IPS-NIHi7 (cell line): ENCODE data around the gene LAT.
"Not testable (repeated sequence)": the region's sequence is repeated elsewhere in the genome, so short reads cannot be mapped to it uniquely, and the experiment has no call there.

Experiments
- DNase-seq: peaks from one replicate; pipeline ENCODE4 v3.0.0; 2012; ENCODE audit warnings: mixed read lengths; ENCODE audit errors: extremely low spot score

LAT gene, protein sequence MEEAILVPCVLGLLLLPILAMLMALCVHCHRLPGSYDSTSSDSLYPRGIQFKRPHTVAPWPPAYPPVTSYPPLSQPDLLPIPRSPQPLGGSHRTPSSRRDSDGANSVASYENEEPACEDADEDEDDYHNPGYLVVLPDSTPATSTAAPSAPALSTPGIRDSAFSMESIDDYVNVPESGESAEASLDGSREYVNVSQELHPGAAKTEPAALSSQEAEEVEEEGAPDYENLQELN

DNA sequence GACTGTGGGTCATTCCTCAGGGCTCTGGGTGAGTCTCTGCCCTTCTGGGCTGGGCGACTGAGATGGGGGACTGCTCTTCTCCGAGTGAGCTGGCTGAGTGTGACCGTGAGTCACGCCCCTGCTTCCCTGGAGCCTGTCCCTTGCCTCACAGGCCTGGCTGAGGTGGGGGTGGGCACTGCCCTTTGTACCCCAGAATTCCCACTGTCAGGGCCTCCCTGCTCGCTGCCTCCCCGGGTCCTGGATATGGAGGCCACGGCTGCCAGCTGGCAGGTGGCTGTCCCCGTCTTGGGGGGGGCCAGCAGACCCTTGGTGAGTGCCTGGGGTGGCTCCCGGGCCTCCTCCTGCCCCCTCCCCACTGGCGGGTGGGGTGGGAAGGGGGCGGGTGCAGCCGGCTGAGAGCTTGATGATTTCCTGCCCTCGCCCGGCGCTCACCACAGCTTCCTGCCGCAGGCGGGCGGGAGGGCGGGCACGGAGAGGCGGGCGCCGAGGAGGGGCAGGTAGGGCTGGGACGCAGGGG lies at the start of gene LAT:
TSS of gene LAT (plus strand) at position 434 of the 517 bp plus-strand sequence. CDS start 366 bp downstream, outside the sequence.
- DNase-seq: no peak

DNA sequence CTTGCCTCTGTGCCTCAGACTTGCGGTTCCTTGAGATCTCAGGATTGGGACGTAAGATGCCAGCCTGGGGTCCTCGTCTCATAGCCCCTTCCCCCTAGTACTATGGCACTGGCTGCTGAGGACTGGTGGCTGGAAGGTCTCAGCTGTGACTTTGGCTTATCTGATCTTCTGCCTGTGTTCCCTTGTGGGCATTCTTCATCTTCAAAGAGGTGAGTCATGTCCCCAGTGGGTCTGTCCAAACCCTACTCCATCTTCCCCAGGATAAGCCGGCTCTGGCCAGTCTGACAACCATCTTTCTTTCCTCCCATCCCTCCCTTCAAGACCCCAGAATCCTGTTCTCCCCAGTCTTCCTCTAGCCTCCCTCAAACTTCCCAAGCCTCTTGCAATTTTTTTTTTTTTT lies 49.5 kb upstream of the LAT start:
- DNase-seq: no peak

DNA sequence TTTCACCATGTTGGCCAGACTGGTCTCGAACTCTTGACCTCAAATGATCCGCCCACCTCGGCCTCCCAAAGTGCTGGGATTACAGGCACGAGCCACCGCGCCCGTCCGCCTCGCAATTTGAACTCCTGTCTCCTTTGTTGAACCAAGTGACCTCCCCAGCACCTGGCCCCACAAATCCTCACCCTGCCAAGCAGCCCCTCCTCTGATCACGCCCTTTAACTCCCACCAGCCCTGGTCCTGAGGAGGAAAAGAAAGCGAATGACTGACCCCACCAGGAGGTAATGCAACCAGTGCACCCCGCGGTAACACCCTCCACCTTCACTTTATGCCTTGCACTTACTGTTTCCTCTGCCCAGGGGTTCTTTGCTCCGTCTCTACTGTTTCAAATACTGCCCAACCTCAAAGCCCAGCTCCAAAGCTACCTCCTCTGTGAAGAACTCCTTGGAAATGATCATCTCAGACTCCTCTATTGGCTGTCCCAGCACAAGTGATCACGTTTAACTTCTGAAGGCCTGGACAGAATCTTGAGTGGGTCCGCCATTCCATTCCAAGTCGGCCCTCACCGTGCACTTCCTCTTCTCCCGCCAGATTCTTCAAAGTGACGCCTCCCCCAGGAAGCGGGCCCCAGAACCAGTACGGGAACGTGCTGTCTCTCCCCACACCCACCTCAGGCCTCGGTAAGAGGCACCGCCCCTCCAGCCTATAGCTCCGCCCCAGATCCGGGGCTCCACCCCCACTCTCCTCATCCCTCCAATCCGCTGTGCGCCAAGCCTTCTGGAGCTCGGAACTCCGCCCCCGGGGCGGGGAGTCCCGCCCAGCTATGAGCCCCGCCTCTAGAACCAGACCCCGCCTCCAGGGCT lies 48.7 kb upstream of the LAT start:
- peak; percentile 93 for DNase-seq

DNA sequence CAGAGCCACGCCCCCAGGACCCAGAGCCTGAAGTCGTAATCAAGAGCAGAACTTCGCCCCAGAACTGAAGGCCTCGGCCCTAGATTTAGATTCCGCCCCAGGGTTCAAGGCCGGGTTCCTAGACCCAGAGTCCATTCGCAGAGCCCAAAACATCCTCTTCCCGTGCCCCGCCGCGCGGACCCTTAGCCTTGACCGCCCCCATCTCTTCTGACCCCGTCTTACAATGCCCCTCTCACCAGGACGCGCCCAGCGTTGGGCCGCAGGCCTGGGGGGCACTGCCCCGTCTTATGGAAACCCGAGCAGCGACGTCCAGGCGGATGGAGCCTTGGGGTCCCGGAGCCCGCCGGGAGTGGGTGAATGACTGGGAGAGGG lies 48.1 kb upstream of the LAT start:
- no peak for DNase-seq

DNA sequence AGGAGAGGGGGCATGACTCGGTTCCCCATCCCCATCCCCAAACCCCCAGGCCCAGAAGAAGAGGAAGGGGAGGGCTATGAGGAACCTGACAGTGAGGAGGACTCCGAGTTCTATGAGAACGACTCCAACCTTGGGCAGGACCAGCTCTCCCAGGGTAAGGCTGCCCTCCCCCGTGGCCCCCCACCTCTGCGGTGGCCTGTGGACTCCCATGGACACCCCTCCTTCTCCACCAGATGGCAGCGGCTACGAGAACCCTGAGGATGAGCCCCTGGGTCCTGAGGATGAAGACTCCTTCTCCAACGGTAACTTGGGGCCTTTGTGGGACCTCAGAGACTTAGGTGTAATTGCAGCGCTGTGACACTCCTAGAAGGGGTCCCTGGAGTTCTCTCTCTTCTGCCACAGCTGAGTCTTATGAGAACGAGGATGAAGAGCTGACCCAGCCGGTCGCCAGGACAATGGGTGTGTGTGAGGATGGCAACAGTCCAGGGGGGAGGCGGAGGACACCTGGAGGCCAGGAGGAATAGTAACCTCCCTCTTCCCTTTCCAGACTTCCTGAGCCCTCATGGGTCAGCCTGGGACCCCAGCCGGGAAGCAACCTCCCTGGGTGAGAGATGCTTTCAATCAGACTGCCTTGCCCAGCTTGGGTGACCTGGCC lies 47.5 kb upstream of the LAT start:
- peak; percentile 19 for DNase-seq

DNA sequence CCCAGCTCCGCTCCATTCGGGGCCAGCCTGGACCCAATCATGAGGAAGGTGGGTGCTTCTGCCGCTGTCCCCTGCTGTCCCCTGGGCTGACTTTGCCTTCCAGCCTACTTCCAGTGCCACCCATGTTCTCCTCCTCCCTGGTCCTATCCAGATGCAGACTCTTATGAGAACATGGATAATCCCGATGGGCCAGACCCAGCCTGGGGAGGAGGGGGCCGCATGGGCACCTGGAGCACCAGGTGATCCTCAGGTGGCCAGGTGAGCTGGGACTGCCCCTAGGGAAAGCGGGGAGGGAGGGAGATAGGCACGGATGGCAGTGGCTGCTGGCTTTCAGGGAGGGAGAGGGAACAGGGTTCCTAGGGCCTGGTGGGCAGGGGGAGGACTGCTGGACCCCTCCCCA lies 46.1 kb upstream of the LAT start:
- no peak for DNase-seq

DNA sequence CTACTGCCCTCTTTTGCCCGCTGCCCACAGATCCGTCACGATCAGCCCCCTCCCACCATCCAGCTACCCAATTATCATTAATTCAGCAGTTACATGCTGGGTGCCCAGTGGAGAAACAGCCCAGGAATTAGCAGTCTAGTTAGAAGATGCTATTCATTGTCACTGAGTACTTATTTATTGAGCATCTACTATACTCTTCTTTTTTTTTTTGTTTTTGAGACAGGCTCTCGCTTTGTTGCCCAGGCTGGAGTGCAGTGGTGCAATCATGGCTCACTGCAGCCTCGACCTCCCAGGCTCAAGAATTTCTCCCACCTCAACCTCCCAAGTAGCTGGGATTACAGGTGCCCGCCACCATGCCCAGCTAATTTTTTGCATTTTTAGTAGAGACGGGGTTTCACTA lies 45.0 kb upstream of the LAT start:
- DNase-seq: not testable (repeated sequence)

DNA sequence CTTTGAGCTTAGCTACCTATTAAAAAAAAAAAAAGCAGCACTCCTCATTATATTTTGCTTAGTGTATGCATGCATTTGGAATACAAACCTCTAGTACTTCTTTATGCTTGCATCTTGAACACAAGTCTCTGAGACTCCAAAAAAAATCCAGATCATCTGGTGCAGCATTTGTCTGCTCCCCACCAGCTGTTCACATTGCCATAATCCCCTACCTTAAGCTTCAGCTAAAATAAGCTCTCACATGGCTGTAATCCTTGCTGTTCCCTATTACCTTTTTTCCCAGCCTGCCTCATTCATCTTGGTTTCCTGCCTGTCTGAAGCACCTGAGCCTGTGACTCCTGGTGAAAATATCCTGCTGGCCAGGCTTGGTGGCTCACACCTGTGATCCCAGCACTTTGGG lies 41.6 kb upstream of the LAT start:
- no peak for DNase-seq

DNA sequence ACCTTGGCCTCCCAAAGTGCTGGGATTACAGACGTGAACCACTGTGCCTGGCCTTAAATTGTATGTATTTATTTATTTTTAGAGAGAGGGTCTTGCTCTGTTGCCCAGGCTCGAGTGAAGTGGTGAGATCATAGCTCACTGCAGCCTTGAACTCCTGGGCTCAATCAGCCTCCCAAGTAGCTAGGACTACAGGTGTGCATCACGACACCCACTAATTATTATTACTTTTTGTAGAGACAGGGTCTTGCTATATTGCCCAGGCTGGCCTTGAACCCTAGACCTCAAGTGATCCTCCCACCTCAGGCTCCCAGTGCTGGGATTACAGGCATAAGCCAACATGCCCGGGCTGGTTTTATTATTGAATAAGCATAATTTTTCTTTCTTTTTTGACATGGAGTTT lies 38.2 kb upstream of the LAT start:
- DNase-seq: no peak

DNA sequence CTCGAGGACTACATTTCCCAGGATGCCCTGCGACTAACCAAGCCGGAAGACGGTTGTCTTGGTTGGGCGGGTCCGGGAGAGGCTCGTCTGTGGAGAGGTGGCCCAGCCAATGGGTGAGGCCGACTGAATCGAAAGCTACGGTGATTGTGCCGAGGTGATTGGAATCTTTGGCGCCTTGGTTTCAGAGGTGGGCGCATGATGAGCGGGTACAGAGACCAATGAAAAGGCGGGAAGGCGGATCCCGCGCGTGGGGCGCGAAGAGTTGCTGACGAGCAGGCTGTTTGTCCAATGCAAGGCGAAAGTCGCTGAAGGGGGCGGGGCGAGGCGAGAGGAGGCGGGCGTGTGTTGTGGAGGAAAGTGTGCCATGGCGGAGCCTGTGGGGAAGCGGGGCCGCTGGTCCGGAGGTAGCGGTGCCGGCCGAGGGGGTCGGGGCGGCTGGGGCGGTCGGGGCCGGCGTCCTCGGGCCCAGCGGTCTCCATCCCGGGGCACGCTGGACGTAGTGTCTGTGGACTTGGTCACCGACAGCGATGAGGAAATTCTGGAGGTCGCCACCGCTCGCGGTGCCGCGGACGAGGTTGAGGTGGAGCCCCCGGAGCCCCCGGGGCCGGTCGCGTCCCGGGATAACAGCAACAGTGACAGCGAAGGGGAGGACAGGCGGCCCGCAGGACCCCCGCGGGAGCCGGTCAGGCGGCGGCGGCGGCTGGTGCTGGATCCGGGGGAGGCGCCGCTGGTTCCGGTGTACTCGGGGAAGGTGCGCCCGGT lies 34.0 kb upstream of the LAT start, which contains the start of gene NFATC2IP:
TSS of gene NFATC2IP (plus strand) at position 290 of the 762 bp plus-strand sequence. CDS start at position 365, 75 bp downstream.
- DNase-seq: peak; percentile 98

DNA sequence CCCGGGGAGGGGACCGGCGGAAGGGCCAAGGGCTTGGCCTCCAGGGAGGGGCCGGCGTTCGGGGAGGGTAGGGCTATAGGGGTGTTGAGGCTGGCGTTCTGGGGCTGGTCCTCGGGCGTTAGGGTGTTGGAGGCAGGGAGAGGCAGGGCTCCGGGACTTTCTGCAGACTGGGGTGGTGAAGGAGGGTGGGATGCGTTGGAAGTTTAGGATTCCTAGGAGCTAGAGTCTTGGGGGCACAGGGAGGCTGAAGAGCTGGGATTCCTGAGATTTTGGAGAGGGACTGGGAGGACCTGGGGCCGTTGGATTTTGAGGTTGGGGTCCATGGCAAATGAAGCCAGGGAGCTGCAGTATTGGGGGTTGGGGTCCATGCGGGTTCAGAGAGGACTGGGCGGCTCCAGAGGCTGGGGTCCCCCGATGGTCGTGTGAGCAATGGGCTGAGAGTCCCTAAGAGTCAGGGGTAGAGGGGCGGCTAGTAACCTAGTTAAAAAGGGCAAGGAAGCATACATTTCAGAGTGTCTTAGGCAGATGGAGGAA lies 33.4 kb upstream of the LAT start:
- DNase-seq: peak; percentile 56

DNA sequence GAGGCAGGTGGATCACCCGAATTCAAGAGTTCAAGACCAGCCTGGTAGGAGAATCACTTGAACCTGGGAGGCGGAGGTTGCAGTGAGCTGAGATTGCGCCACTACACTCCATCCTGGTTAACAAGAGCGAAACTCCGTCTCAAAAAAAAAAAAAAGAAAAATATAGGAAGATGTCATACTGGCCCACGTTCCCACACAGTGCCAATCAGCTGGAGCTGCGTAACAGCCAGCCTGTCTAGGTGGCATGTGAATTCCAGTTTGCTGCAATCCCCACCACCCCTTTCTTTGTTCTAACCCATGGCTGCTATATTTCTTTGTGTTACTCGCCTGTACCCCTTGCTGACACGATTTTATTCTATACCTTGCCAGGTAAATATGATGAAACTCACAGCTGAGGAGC lies 26.6 kb upstream of the LAT start:
- DNase-seq: no peak

DNA sequence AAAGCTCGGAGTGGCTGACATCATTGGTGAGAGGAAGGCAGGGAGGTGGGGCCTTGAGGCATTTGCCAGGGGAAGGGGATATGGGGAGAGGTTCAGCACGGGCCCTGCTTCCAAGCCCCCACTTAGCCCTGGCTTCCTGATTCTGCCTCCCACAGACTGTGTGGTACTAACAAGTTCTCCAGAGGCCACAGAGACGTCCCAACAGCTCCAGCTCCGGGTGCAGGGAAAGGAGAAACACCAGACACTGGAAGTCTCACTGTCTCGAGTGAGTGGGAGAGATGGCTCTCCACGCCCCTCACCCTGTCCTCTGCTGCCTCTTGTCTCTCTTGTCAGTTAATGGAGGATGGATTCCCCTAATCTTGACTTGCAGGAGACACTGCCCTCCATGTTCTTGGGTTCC lies 26.0 kb upstream of the LAT start:
- DNase-seq: no peak

DNA sequence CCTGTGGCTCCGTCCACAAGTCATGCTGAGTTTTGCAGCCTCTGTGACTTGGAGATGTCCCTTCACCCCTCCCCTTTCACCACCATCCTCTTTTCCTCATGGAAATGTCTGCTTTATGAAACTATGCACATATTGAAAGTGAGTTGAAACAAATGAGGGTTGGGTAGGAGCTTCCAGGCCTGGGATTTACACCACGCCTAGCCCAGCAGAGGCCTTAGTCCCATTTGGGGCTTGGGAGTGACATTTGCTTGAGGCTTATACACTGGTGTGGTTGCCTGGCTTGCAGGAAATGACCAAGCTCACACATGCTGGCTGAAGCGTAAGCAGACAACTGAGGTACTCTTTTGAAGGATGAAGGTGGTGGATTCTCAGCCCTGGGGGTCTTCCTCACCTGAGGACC lies 20.8 kb upstream of the LAT start:
- DNase-seq: no peak

DNA sequence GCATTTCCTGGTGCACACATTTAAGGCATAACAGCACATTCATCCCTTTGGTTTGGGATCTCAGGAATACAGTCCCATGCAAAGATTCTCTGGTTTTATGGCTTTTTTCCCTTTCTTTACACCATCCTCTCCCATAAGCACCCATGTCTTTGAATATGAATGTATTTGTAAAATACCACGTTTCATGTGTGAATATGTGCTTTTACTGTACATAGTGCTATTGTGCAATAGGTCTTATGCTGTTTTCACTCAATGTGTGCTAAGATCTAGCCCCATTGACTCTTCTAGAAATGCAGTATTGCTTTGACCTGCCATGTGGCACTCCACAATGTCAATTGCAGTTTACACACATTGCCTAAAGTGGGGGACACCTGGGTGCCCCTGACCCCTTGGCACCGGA lies 20.4 kb upstream of the LAT start:
- no peak for DNase-seq

DNA sequence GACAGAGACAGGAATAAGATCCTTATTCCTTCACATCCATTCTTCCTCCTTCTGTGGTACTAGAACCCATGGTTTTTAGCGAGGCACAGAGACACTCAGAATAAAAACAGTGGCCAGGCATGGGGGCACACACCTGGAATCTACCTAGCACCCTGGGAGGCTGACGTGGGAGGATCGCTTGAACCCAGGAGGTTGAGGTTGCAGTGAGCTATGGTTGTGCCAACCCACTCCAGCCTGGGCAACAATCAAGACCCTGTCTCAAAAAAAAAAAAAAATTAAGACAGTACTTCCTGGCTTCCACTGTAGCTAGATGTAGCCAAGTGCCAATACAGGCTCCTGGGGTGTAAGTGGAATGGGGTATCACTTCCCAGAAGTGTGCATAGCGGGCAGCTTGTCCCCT lies 17.7 kb upstream of the LAT start:
- DNase-seq: no peak

DNA sequence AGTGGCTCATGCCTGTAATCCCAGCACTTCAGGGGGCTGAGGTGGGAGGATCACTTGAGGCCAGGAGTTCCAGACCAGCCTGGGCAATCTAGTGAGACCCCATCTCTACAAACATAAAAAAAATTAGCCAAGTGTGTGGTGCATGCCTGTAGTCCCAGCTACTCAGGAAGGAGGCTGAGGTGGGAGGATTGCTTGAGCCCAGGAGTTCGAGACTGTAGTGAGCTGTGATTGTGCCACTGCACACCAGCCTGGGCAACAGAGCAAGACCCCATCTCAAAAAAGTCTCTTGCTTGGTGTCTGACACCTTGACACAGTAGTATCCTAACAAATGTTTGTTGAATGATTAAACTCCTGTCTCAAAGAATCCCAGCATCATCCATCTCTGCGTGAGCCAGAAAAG lies 15.2 kb upstream of the LAT start:
- not testable (repeated sequence) for DNase-seq

DNA sequence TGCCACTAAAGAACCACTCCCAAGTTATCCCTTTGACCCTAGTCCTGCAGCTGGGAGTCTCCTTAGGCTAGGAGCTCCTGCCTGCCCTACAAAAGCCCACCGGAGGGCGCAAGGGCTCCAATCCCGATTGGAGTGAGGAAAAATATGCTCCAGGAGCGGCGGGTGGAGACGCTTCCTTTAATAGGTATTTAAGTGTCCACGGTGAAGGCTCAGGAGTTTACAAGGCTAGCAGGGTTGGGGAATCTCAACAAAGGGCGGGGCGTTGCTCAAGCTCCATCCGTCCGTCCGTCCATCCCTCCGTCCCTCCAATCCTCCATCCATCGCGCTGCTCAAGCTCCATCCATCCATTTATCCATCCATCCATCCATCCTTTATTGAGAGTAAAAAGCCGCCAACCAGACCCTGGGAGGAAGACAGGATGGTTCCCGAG lies 10.8 kb upstream of the LAT start:
- DNase-seq: peak; percentile 82

DNA sequence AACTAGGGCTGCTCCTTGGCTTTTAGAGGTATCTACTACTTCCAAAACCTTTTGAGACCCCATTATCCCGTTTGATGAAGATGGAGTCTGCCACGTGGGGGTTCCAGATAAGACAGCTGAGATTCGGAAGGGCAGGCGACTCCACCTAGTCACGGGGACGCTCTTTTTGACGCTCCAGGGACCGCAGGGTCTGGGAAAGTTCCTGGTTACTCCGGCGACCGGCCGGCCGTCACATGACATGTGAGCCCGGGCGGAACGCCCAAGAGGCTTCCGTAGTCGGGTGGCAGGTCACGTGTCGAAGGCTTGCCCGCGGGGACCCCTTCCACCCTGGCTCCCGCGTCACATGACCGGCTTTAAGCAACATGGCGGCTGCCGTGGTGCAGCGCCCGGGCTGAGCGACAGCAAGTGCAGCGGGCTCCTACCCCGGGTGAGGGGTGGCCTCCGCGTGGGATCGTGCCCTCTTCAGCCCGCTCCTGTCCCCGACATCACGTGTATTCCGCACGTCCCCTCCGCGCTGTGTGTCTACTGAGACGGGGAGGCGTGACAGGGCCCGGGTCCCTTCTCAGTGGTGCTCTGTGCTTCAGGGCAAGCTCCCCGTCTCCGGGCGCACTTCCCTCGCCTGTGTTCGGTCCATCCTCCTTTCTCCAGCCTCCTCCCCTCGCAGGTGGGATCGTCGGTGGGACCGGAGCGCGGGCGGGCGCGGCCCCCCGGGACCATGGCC lies 10.3 kb upstream of the LAT start, which contains the start of gene SPNS1:
TSS of gene SPNS1 (plus strand) at position 342 of the 721 bp plus-strand sequence. CDS start at position 716, 374 bp downstream.
- DNase-seq: peak; percentile 99

DNA sequence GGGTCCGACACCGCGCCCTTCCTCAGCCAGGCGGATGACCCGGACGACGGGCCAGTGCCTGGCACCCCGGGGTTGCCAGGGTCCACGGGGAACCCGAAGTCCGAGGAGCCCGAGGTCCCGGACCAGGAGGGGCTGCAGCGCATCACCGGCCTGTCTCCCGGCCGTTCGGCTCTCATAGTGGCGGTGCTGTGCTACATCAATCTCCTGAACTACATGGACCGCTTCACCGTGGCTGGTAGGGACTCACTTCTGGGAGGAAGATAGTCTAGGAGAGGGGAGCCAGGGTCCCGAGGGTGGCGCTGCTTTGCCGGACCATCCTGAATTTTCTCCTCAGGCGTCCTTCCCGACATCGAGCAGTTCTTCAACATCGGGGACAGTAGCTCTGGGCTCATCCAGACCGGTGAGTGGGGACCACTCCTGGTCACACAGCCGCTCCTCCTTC lies 9.7 kb upstream of the LAT start:
- DNase-seq: no peak
